ENCODE results near the gene CEP164. TPM values are rescaled to one million over a fixed set of nuclear protein-coding genes. Genes with fewer than 3 reads are reported as not detected.
"Not testable (repeated sequence)": the region's sequence is repeated elsewhere in the genome, so short reads cannot be mapped to it uniquely, and the experiment has no call there.

The CEP164 gene
- polyA plus RNA-seq, 3 donors, result 4.3 to 32.1 (median 8.0) TPM

DNA sequence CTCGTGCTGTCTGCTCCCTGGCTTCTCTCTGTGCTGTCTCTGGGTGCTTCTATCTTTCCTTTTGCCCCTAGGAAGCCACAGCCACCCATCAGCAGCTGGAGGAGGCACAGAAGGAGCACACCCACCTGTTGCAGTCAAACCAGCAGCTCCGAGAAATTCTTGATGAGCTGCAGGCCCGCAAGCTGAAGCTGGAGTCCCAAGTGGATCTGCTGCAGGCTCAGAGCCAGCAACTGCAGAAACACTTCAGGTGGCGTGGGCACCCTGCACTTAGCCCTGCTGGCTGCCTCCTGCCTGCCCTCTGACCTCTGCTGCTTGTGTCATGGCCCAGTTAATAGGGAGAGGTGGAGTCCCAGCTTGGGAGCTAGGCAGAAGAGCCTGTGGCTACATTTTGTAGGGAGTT lies 67.8 kb downstream of the CEP164 start:
- no peaks in the 10 kb centered on the region for H3K4me1 Mint-ChIP-seq
- Histone ChIP-seq H3K27me3 (ENCODE audit: control insufficient read depth in 2 of 2, insufficient read depth in 2 of 2, low read length in 2 of 2) (no peaks in the 10 kb centered on the region), H3K79me2 (ENCODE audit: insufficient read depth, low read length) (no peaks in the 10 kb centered on the region), H3K9me3 (replicated peaks in 1 of 2; ENCODE audit: control insufficient read depth in 1 of 2, insufficient read depth in 1 of 2, low read length in 2 of 2) (peaks cover 7 to 10% of the 10 kb centered on the region in 2 donors), H3K4me1 (ENCODE audit: control insufficient read depth in 1 of 2, insufficient read depth in 2 of 2, low read length in 2 of 2) (no peaks in the 10 kb centered on the region), H3K4me2 (replicated peaks; ENCODE audit: extremely low read depth, low read length, poor library complexity, severe bottlenecking) (no peak overlapping the region), H3K36me3 (replicated peaks in 1 of 2; ENCODE audit: control insufficient read depth in 1 of 2, insufficient read depth in 2 of 2, low read length in 2 of 2) (peaks cover 75 to 83% of the 10 kb centered on the region in 2 donors), H3K9ac (ENCODE audit: insufficient read depth, low read length, poor library complexity, severe bottlenecking) (no peak overlapping the region), H3K4me3 (replicated peaks in 1 of 3; ENCODE audit: low read depth in 2 of 3, low read length in 3 of 3) (no peak overlapping the region), H2AFZ (ENCODE audit: insufficient read depth, low read depth, low read length, poor library complexity, severe bottlenecking) (no peak overlapping the region), H3K27ac (ENCODE audit: low read depth in 1 of 2, low read length in 2 of 2) (no peak overlapping the region), H4K20me1 (ENCODE audit: insufficient read depth, low read length) (no peaks in the 10 kb centered on the region)
- intact Hi-C loops (cut with micrococcal nuclease), result no loop called here
- no peaks in the 10 kb centered on the region for H3K27me3 Mint-ChIP-seq (ENCODE audit: low read depth in 3 of 3)
- TF ChIP-seq, protein P1, sequence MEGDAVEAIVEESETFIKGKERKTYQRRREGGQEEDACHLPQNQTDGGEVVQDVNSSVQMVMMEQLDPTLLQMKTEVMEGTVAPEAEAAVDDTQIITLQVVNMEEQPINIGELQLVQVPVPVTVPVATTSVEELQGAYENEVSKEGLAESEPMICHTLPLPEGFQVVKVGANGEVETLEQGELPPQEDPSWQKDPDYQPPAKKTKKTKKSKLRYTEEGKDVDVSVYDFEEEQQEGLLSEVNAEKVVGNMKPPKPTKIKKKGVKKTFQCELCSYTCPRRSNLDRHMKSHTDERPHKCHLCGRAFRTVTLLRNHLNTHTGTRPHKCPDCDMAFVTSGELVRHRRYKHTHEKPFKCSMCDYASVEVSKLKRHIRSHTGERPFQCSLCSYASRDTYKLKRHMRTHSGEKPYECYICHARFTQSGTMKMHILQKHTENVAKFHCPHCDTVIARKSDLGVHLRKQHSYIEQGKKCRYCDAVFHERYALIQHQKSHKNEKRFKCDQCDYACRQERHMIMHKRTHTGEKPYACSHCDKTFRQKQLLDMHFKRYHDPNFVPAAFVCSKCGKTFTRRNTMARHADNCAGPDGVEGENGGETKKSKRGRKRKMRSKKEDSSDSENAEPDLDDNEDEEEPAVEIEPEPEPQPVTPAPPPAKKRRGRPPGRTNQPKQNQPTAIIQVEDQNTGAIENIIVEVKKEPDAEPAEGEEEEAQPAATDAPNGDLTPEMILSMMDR (IDR thresholded peaks at IDR 0.05), result no peak
- H3K4me3 Mint-ChIP-seq, result no peak overlapping the region
- WGBS (ENCODE audit: insufficient coverage), result 100% methylated on average over 4 of the region's 4 CpGs
- no peak for DNase-seq
- H3K9me3 Mint-ChIP-seq, result peaks cover 4 to 24% (median 11%) of the 10 kb centered on the region in 7 donors
- H3K27ac Mint-ChIP-seq, result peak overlapping the region in 1 of 7 donors; percentile 25
- H3K36me3 Mint-ChIP-seq, result peaks cover 86 to 91% of the 10 kb centered on the region in 2 donors

DNA sequence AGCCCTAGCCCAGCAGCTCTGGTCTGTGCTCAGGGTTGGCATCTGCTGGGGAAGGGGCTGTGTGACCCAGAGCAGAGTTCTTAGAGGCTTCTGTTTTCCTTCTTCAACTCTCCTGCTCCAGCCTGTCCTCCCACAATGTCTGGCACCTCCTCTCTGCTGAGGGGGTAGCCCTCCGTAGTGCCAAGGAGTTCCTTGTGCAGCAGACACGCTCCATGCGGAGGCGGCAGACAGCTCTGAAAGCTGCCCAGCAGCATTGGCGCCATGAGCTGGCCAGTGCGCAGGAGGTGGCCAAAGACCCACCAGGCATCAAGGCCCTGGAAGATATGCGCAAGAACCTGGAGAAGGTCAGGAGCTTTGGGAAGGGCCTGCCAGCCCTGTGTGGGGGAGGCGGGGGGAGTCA lies 69.3 kb downstream of the CEP164 start:
- H3K36me3 Mint-ChIP-seq, result peaks cover 81 to 86% of the 10 kb centered on the region in 2 donors
- H3K9me3 Mint-ChIP-seq, result peaks cover 4 to 24% (median 11%) of the 10 kb centered on the region in 7 donors
- intact Hi-C loops (cut with micrococcal nuclease), result no loop called here
- H3K79me2 ChIP-seq (ENCODE audit: insufficient read depth, low read length), result no peaks in the 10 kb centered on the region
- H4K20me1 ChIP-seq (ENCODE audit: insufficient read depth, low read length), result no peaks in the 10 kb centered on the region
- H3K4me1 Mint-ChIP-seq, result peaks cover 4% of the 10 kb centered on the region
- H2AFZ ChIP-seq (ENCODE audit: insufficient read depth, low read depth, low read length, poor library complexity, severe bottlenecking), result no peak overlapping the region
- peaks cover 7 to 10% of the 10 kb centered on the region in 2 donors for H3K9me3 ChIP-seq (replicated peaks in 1 of 2; ENCODE audit: control insufficient read depth in 1 of 2, insufficient read depth in 1 of 2, low read length in 2 of 2)
- H3K27me3 ChIP-seq (ENCODE audit: control insufficient read depth in 2 of 2, insufficient read depth in 2 of 2, low read length in 2 of 2), result no peaks in the 10 kb centered on the region
- H3K4me2 ChIP-seq (replicated peaks; ENCODE audit: extremely low read depth, low read length, poor library complexity, severe bottlenecking), result no peak overlapping the region
- H3K4me3 ChIP-seq (replicated peaks in 1 of 3; ENCODE audit: low read depth in 2 of 3, low read length in 3 of 3), result no peak overlapping the region
- H3K27ac Mint-ChIP-seq, result peak overlapping the region in 1 of 7 donors; percentile 2
- TF ChIP-seq, protein P1 (IDR thresholded peaks at IDR 0.05), result no peak
- no peaks in the 10 kb centered on the region for H3K4me1 ChIP-seq (ENCODE audit: control insufficient read depth in 1 of 2, insufficient read depth in 2 of 2, low read length in 2 of 2)
- no peaks in the 10 kb centered on the region for H3K27me3 Mint-ChIP-seq (ENCODE audit: low read depth in 3 of 3)
- H3K36me3 ChIP-seq (replicated peaks in 1 of 2; ENCODE audit: control insufficient read depth in 1 of 2, insufficient read depth in 2 of 2, low read length in 2 of 2), result peaks cover 62 to 68% of the 10 kb centered on the region in 2 donors
- H3K9ac ChIP-seq (ENCODE audit: insufficient read depth, low read length, poor library complexity, severe bottlenecking), result no peak overlapping the region
- H3K4me3 Mint-ChIP-seq, result no peak overlapping the region
- no peak overlapping the region for H3K27ac ChIP-seq (ENCODE audit: low read depth in 1 of 2, low read length in 2 of 2)
- 96% methylated on average over 8 of the region's 8 CpGs for WGBS (ENCODE audit: insufficient coverage)
- DNase-seq, result no peak

DNA sequence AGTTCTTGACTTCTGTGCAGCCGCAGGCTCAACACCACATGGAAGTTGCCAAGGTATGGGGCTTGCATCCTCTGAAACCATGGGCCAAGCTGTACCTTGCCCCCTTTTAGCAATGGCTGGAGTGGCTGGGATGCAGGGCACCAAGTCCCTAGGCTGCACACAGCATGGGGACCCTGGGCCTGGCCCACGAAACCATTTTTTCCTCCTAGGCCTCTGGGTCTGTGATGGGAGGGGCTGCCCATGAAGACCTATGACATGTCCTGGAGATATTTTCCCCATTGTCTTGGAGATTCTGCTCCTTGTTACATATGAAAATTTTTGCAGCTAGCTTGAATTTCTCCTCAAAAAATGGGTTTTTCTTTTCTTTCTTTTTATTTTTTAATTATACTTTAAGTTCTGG lies 71.0 kb downstream of the CEP164 start:
- H3K36me3 ChIP-seq (replicated peaks in 1 of 2; ENCODE audit: control insufficient read depth in 1 of 2, insufficient read depth in 2 of 2, low read length in 2 of 2), result peaks cover 45 to 62% of the 10 kb centered on the region in 2 donors
- H3K9me3 ChIP-seq (replicated peaks in 1 of 2; ENCODE audit: control insufficient read depth in 1 of 2, insufficient read depth in 1 of 2, low read length in 2 of 2); H3K27ac ChIP-seq (ENCODE audit: low read depth in 1 of 2, low read length in 2 of 2); H3K27me3 Mint-ChIP-seq (ENCODE audit: low read depth in 3 of 3); H4K20me1 ChIP-seq (ENCODE audit: insufficient read depth, low read length); H3K79me2 ChIP-seq (ENCODE audit: insufficient read depth, low read length); H3K4me3 Mint-ChIP-seq; H3K27me3 ChIP-seq (ENCODE audit: control insufficient read depth in 2 of 2, insufficient read depth in 2 of 2, low read length in 2 of 2); H3K4me1 Mint-ChIP-seq; H3K27ac Mint-ChIP-seq; DNase-seq; H3K4me3 ChIP-seq (replicated peaks in 1 of 3; ENCODE audit: low read depth in 2 of 3, low read length in 3 of 3); H3K4me2 ChIP-seq (replicated peaks; ENCODE audit: extremely low read depth, low read length, poor library complexity, severe bottlenecking); H3K4me1 ChIP-seq (ENCODE audit: control insufficient read depth in 1 of 2, insufficient read depth in 2 of 2, low read length in 2 of 2); intact Hi-C loops (cut with micrococcal nuclease); H2AFZ ChIP-seq (ENCODE audit: insufficient read depth, low read depth, low read length, poor library complexity, severe bottlenecking); H3K9ac ChIP-seq (ENCODE audit: insufficient read depth, low read length, poor library complexity, severe bottlenecking): not testable (repeated sequence)
- Mint-ChIP-seq H3K36me3 (peaks cover 80 to 84% of the 10 kb centered on the region in 2 donors), H3K9me3 (peaks cover 4 to 30% (median 11%) of the 10 kb centered on the region in 7 donors)
- 100% methylated on average over 1 of the region's 2 CpGs for WGBS (ENCODE audit: insufficient coverage)
